ENCODE measurements around the gene GRM6.

Gene GRM6

GRCh38 chr5:178984145-178985072 lies 10.7 kb downstream of the GRM6 start:
- DNase-seq (ENCODE audit: low read depth, low spot score), result no peak

- DNase-seq (ENCODE audit: low read depth, low spot score), result no peak
Observed at GRCh38 chr5:178983728-178984127, 11.4 kb downstream of the GRM6 start.

GRCh38 chr5:178982941-178983340 lies 12.2 kb downstream of the GRM6 start:
- no peak for DNase-seq (ENCODE audit: low read depth, low spot score)

GRCh38 chr5:178981381-178981780 lies 13.7 kb downstream of the GRM6 start:
- DNase-seq (ENCODE audit: low read depth, low spot score), result no peak

GRCh38 chr5:178965465-178966055 lies 29.6 kb downstream of the GRM6 start:
- no peak for DNase-seq (ENCODE audit: low read depth, low spot score)

- DNase-seq (ENCODE audit: low read depth, low spot score), result no peak
Observed at GRCh38 chr5:178941361-178941760, 53.8 kb downstream of the GRM6 start.

- no peak for DNase-seq (ENCODE audit: low read depth, low spot score)
Observed at GRCh38 chr5:178940569-178941360, 54.4 kb downstream of the GRM6 start, which contains the start of gene ZNF454. Gene ZNF454 (plus strand): TSS chr5:178941198. CDS start chr5:178942792, 1,594 bp downstream.

GRCh38 chr5:178931846-178932760 lies 63.0 kb downstream of the GRM6 start:
- no peak for DNase-seq (ENCODE audit: low read depth, low spot score)
